Suprapubic skin (tissue), 4 donors: ENCODE results near the gene LZTS3. TPM values are rescaled to one million over a fixed set of nuclear protein-coding genes. Genes with fewer than 3 reads are reported as not detected.

ENCODE experiments used
- DNase-seq, 2 donors: peaks; one replicate each; pipeline ENCODE4 v3.0.0-alpha.2; 2019; ENCODE audit warnings: low spot score in 2 of 2
- H3K27ac ChIP-seq: fragments of 200-600 bp; sonication (generic); one replicate; pipeline ENCODE4 v1.5.1; 2019
- H3K27me3 ChIP-seq: fragments of 200-600 bp; sonication (generic); one replicate; pipeline ENCODE4 v1.5.1; 2019
- H3K36me3 ChIP-seq: fragments of 200-600 bp; sonication (generic); one replicate; pipeline ENCODE4 v1.5.1; 2019
- H3K4me1 ChIP-seq: fragments of 200-600 bp; sonication (generic); one replicate; pipeline ENCODE4 v1.5.1; 2019
- H3K4me3 ChIP-seq: fragments of 200-600 bp; sonication (generic); one replicate; pipeline ENCODE4 v1.5.1; 2019; ENCODE audit warnings: mild to moderate bottlenecking
- H3K9me3 ChIP-seq: fragments of 200-600 bp; sonication (generic); one replicate; pipeline ENCODE4 v1.5.1; 2019
- EP300 ChIP-seq: sonication (generic); formaldehyde crosslinking; IDR thresholded peaks from one replicate; pipeline ENCODE4 v1.6.1; 2017; ENCODE audit warnings: antibody characterized with exemption
- POLR2A ChIP-seq, 2 donors: fragments of 450-650 bp; IDR thresholded peaks; one replicate each; pipeline ENCODE4 v1.6.1; 2017; ENCODE audit warnings: antibody characterized with exemption in 2 of 2, mild to moderate bottlenecking in 2 of 2, moderate library complexity in 2 of 2
- POLR2AphosphoS5 ChIP-seq, 3 donors: sonication (generic); formaldehyde crosslinking; IDR thresholded peaks; one replicate each; pipeline ENCODE4 v1.6.1; 2017; ENCODE audit warnings: antibody characterized with exemption in 3 of 3
- WGBS: methylation state at CpG from one replicate; pipeline ENCODE4 v1.1.5; 2018; 5-methylcytosine and 5-hydroxymethylcytosine counted together
- total RNA-seq, 4 donors: library from RNA; depleted of rRNA; stranded (reverse); fragments of >200 nt; gene quantifications; one replicate each; pipeline ENCODE4 v1.1.0, GENCODE V29; 2016
- TF ChIP-seq, protein P1 (sequence below), 2 donors: fragments of 200-600 bp in 1 of 2; fragments of 450-650 bp in 1 of 2; sonication (generic) in 1 of 2; IDR thresholded peaks; one replicate each; pipeline ENCODE4 v1.5.1; 2016 to 2019; ENCODE audit warnings: antibody characterized with exemption in 2 of 2, mild to moderate bottlenecking in 1 of 2, moderate library complexity in 1 of 2

The LZTS3 gene
- total RNA-seq, 4 donors from 2014 or later, result 4.8 to 9.3 (median 6.7) TPM

DNA sequence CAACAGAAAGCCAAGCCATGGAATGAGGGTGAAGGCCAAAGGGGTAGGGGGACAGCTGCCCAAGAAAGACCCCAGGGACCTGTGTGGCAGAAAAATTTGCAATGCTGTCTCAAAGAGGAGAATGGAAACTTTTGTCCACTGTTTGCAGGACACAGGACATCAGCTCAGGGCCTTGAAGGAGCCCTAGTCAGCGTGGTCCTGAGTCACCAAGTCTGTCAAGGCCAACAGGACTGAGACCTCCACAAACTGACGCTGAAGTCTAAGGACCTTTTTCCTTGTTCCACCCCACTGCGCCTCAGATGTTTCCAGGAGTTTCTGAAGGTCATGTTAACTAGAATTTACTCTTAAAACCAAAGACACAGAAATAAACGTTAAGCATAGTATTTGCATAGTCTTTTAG, 57.0 kb downstream of the LZTS3 start:
- no peak for DNase-seq
- whole genome bisulfite sequencing, result 84% methylated on average over 4 of the region's 4 CpGs
- Histone ChIP-seq H3K27ac (no peak overlapping the region), H3K9me3 (no peaks in the 10 kb centered on the region), H3K4me3 (no peak overlapping the region), H3K36me3 (peaks cover 30% of the 10 kb centered on the region), H3K4me1 (peaks cover 5% of the 10 kb centered on the region), H3K27me3 (no peaks in the 10 kb centered on the region)
- TF ChIP-seq POLR2AphosphoS5 (IDR thresholded peaks at IDR 0.05) (no peak), POLR2A (IDR thresholded peaks at IDR 0.05) (no peak)

- H3K36me3 ChIP-seq, result peaks cover 27% of the 10 kb centered on the region
- H3K9me3 ChIP-seq, result no peaks in the 10 kb centered on the region
- no peak for TF ChIP-seq POLR2A (IDR thresholded peaks at IDR 0.05)
- TF ChIP-seq, protein P1, sequence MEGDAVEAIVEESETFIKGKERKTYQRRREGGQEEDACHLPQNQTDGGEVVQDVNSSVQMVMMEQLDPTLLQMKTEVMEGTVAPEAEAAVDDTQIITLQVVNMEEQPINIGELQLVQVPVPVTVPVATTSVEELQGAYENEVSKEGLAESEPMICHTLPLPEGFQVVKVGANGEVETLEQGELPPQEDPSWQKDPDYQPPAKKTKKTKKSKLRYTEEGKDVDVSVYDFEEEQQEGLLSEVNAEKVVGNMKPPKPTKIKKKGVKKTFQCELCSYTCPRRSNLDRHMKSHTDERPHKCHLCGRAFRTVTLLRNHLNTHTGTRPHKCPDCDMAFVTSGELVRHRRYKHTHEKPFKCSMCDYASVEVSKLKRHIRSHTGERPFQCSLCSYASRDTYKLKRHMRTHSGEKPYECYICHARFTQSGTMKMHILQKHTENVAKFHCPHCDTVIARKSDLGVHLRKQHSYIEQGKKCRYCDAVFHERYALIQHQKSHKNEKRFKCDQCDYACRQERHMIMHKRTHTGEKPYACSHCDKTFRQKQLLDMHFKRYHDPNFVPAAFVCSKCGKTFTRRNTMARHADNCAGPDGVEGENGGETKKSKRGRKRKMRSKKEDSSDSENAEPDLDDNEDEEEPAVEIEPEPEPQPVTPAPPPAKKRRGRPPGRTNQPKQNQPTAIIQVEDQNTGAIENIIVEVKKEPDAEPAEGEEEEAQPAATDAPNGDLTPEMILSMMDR (IDR thresholded peaks at IDR 0.05), result peak; percentile 53 to 65
- no peak for TF ChIP-seq EP300
- no peak for TF ChIP-seq POLR2AphosphoS5 (IDR thresholded peaks at IDR 0.05)
- DNase-seq, result no peak
- H3K27ac ChIP-seq, result no peak overlapping the region
- peaks cover 5% of the 10 kb centered on the region for H3K4me1 ChIP-seq
- H3K27me3 ChIP-seq, result no peaks in the 10 kb centered on the region
- no peak overlapping the region for H3K4me3 ChIP-seq
- 51% methylated on average over 24 of the region's 30 CpGs for WGBS
Observed at GRCh38 chr20:3115190-3116107, 57.9 kb downstream of the LZTS3 start.

Other genes with a start within 250 kb of the LZTS3 start
- under 1 TPM in 2 of 4 donors, not detected in 2; 0.83 TPM for gene GNRH2, start 129.9 kb downstream of the LZTS3 start, total RNA-seq
- gene MRPS26, start 127.5 kb downstream of the LZTS3 start, total RNA-seq, result 10 to 100 TPM; 38.5 to 59.4 (median 53.7) TPM
- 1 to 10 TPM in 1 of 4 donors, not detected in 3; 2.0 TPM for gene OXT, start 101.9 kb downstream of the LZTS3 start, total RNA-seq
- gene AVP, start 88.8 kb downstream of the LZTS3 start, total RNA-seq, result not detected
- gene FASTKD5, start 13.7 kb downstream of the LZTS3 start, total RNA-seq, result 10 to 100 TPM; 18.1 to 25.0 (median 20.6) TPM
- 10 to 100 TPM; 10.5 to 11.6 (median 10.7) TPM for gene UBOX5, start 13.7 kb downstream of the LZTS3 start, total RNA-seq
- gene DDRGK1, start 31.1 kb upstream of the LZTS3 start, total RNA-seq, result 100 to 1,000 TPM in 1 of 4 donors, 10 to 100 TPM in 3; 50.0 to 169 (median 55.6) TPM
- gene ITPA, start 35.9 kb upstream of the LZTS3 start, total RNA-seq, result 10 to 100 TPM; 40.5 to 72.4 (median 53.6) TPM
- gene SLC4A11, start 65.6 kb upstream of the LZTS3 start, total RNA-seq, result 10 to 100 TPM in 2 of 4 donors, 1 to 10 TPM in 2; 9.9 to 26.2 (median 15.3) TPM
- gene DNAAF9, start 234.1 kb upstream of the LZTS3 start, total RNA-seq, result 10 to 100 TPM in 2 of 4 donors, 1 to 10 TPM in 2; 8.0 to 20.9 (median 11.3) TPM